ENCODE measurements around the gene ZNF8.

DNA sequence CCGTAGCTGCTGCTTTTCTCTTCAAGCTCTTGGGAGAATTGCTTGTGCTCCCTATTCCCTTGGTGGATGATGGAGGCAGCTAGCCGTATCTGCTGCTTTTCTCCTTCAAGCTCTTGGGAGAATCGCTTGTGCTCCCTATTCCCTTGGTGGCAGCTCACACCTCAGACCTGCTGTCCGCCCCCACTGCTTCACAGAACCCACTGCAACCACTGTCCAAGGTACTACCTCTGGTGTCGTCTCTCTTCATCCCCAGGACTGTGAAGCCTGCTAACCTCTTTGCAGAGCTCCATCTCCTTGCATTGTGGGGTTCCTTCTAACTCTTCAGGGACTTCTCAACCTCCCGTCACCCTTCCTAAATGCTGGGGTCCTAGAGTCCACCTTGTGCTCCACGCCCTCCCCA, 21.9 kb downstream of the ZNF8 start:
- TF ChIP-seq, protein P1, sequence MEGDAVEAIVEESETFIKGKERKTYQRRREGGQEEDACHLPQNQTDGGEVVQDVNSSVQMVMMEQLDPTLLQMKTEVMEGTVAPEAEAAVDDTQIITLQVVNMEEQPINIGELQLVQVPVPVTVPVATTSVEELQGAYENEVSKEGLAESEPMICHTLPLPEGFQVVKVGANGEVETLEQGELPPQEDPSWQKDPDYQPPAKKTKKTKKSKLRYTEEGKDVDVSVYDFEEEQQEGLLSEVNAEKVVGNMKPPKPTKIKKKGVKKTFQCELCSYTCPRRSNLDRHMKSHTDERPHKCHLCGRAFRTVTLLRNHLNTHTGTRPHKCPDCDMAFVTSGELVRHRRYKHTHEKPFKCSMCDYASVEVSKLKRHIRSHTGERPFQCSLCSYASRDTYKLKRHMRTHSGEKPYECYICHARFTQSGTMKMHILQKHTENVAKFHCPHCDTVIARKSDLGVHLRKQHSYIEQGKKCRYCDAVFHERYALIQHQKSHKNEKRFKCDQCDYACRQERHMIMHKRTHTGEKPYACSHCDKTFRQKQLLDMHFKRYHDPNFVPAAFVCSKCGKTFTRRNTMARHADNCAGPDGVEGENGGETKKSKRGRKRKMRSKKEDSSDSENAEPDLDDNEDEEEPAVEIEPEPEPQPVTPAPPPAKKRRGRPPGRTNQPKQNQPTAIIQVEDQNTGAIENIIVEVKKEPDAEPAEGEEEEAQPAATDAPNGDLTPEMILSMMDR (conservative IDR thresholded peaks at IDR 0.05) = no peak
- TF ChIP-seq ZFX (IDR thresholded peaks at IDR 0.05) = no peak

Measured in C4-2B (cell line).